Measurements from ENCODE around the gene VMO1.
A peak's percentile ranks its signal among the peaks of the same experiment; 100 is the strongest.

Gene VMO1

DNA sequence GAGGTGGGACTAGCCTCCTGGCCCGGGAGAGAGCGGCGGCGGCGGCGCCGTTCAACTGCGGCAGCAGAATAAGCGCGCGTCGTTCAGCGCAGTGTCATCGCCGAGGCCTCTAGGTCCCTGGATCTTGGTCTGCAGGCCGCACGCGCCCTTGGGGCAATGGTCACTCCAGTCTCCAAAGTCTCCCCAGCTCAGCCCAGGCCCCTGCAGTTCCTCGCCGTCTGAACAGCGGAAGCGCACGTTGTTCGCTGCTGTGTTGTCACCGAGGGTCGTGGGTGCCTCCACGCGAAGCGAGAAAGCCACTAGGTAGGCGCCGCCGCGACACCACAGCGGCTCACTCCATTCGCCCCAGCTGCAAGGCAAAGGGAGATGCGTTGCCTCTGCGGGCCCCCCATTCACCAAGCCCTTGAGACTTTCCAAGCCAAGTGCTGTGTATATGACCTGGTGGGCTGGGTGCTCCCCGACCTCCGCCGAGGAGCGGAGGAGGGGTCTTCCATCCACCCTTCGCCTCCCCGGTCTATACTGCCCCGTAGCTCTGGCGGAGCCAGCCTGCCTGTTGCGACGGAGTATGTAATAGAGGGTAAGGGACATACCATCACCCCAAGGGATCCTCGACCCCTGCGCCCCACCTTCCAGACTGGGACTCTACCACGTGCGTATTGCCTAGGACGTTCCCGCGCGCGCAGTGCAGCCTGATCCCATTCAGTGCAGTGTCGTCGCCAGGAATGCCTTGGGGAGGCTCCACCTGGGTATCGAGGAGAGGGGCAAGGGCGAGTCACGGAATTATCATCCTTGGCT lies 656 bp downstream of the VMO1 start:
- Mint-ChIP-seq H3K36me3 (ENCODE audit: low read depth) (no peaks in the 10 kb centered on the region), H3K4me1 (peaks cover 25% of the 10 kb centered on the region), H3K4me3 (no peak overlapping the region), H3K9me3 (no peaks in the 10 kb centered on the region), H3K27me3 (ENCODE audit: low read depth) (peaks cover 9% of the 10 kb centered on the region), H3K27ac (peak overlapping the region in 2 of 3 experiments; percentile 60 to 89)
- TF ChIP-seq, protein P1, sequence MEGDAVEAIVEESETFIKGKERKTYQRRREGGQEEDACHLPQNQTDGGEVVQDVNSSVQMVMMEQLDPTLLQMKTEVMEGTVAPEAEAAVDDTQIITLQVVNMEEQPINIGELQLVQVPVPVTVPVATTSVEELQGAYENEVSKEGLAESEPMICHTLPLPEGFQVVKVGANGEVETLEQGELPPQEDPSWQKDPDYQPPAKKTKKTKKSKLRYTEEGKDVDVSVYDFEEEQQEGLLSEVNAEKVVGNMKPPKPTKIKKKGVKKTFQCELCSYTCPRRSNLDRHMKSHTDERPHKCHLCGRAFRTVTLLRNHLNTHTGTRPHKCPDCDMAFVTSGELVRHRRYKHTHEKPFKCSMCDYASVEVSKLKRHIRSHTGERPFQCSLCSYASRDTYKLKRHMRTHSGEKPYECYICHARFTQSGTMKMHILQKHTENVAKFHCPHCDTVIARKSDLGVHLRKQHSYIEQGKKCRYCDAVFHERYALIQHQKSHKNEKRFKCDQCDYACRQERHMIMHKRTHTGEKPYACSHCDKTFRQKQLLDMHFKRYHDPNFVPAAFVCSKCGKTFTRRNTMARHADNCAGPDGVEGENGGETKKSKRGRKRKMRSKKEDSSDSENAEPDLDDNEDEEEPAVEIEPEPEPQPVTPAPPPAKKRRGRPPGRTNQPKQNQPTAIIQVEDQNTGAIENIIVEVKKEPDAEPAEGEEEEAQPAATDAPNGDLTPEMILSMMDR (IDR thresholded peaks at IDR 0.05; ENCODE audit: unreplicated experiment in 3 of 3) = no peak

GRCh38 chr17:4782652-4783051 lies 3.5 kb downstream of the VMO1 start:
- H3K4me1 Mint-ChIP-seq = peaks cover 16% of the 10 kb centered on the region
- no peaks in the 10 kb centered on the region for H3K36me3 Mint-ChIP-seq (ENCODE audit: low read depth)
- no peak overlapping the region for H3K4me3 Mint-ChIP-seq
- no peak overlapping the region for H3K27ac Mint-ChIP-seq
- peaks cover 25% of the 10 kb centered on the region for H3K27me3 Mint-ChIP-seq (ENCODE audit: low read depth)
- no peaks in the 10 kb centered on the region for H3K9me3 Mint-ChIP-seq
- TF ChIP-seq, protein P1 (IDR thresholded peaks at IDR 0.05; ENCODE audit: unreplicated experiment in 3 of 3) = no peak

DNA sequence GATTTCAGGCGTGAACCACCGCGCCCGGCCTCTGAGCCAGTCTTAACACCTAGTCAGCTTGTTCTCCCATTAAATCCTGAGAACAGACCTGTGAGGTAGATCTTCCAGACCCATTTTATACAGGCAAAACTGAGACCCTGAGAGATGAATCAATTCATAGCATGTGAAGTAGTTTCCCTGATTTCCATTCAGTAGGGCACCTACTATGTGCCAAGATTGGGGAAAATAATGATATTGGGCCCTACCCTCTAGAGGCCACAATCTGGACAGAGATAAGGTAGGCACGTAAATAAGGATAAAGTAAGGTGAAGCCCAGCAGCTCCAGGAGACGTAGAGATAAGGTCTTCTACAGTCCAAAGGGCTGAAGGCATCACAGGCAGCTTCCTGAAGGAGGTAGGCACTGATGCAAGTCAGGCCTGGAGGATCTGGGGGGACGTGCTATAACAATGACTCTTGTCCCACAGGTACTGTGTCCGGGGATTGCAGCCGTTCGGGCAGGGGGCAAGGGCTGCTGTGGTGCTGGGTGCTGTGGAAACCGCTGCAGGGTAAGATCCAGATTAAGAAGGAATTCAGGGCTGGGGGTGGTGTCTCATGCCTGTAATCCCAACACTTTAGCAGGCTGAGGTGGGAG lies 5.7 kb downstream of the VMO1 start:
- TF ChIP-seq, protein P1 (IDR thresholded peaks at IDR 0.05; ENCODE audit: unreplicated experiment in 3 of 3) = no peak
- Mint-ChIP-seq H3K4me3 (no peak overlapping the region), H3K9me3 (no peaks in the 10 kb centered on the region), H3K27ac (no peak overlapping the region), H3K27me3 (ENCODE audit: low read depth) (peaks cover 32% of the 10 kb centered on the region), H3K4me1 (no peaks in the 10 kb centered on the region), H3K36me3 (ENCODE audit: low read depth) (no peaks in the 10 kb centered on the region)

DNA sequence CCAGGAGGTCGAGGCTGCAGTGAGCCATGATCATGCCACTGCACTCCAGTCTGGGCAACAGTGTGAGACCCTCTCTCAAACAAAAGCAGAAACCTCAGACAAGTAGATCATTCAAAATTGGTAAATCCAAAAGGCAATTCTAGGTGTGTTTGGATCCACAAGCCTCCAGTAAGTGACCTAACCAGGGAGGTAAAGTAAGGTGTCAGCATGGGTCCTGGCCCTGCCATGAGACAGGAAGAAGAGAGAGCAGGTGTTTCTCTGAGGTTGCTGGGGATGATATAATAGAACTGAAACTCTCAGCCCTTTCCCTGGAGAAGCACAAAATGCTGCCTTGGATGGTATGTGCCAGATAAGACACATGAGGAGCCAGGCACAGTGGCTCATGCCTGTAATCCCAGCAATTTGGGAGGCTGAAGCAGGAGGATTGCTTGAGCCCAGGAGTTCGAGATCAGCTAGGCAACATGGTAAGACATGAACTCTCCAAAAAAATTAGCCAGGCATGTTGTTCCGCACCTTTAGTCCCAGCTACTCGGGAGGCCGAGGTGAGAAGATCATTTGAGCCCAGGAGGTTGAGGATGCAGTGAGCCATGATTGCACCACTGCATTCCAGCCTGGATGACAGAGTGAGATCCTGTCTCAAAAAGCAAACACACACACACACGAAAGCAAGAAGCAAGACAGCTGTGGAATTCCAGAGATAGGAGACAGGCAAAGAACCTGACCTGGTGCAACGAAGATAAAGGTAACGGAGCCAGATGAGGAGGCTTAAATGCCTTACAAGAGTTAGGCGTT lies 8.0 kb downstream of the VMO1 start:
- Mint-ChIP-seq H3K27ac (no peak overlapping the region), H3K9me3 (no peaks in the 10 kb centered on the region), H3K36me3 (ENCODE audit: low read depth) (no peaks in the 10 kb centered on the region), H3K4me3 (no peak overlapping the region), H3K4me1 (no peaks in the 10 kb centered on the region), H3K27me3 (ENCODE audit: low read depth) (peaks cover 31% of the 10 kb centered on the region)
- TF ChIP-seq, protein P1 (IDR thresholded peaks at IDR 0.05; ENCODE audit: unreplicated experiment in 3 of 3) = no peak

DNA sequence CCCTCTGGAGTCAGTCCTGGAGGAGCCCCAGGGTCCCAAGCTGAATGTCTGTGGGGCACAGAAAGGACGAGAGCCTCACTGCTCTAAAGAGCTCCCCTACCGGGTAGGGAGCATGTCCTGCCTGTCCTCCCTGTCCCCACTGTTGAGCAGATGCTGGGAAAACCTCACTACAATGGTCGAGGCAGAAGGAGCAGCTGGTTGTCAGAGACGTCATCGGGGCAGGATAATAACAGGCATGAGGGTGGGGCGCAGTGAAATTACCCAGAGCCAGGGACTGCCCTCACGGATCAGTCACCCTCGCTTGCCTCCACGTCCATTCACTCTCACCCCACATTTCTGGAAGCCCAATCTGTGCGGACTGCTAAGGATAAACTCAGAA lies 13.9 kb downstream of the VMO1 start:
- no peaks in the 10 kb centered on the region for H3K4me1 Mint-ChIP-seq
- no peaks in the 10 kb centered on the region for H3K9me3 Mint-ChIP-seq
- TF ChIP-seq, protein P1 (IDR thresholded peaks at IDR 0.05; ENCODE audit: unreplicated experiment in 3 of 3) = no peak
- H3K36me3 Mint-ChIP-seq (ENCODE audit: low read depth) = no peaks in the 10 kb centered on the region
- no peak overlapping the region for H3K27ac Mint-ChIP-seq
- H3K4me3 Mint-ChIP-seq = no peak overlapping the region
- peaks cover 38% of the 10 kb centered on the region for H3K27me3 Mint-ChIP-seq (ENCODE audit: low read depth)

Data from nephron (organoid).